PFSK-1 (cell line): Measurements from ENCODE around the gene PFDN4.

Experiments
- FOXP2 ChIP-seq: optimal IDR thresholded peaks from 2 replicates; pipeline ENCODE3; 2011; ENCODE audit warnings: borderline replicate concordance, control low read depth, inconsistent platforms; ENCODE audit not compliant: insufficient read depth; ENCODE audit errors: extremely low read length, extremely low read depth
- POLR2AphosphoS5 ChIP-seq: IDR thresholded peaks from 2 replicates; pipeline ENCODE4 v1.6.1; 2012; ENCODE audit warnings: low read depth, mild to moderate bottlenecking, control low read depth, low read length, moderate library complexity
- REST ChIP-seq, 2 experiments: IDR thresholded peaks; 2 replicates each; pipeline versions ENCODE4 v1.6.1 to v1.8.0; 2011 to 2012; ENCODE audit warnings: low read depth in 2 of 2, low read length in 2 of 2, control low read depth in 1 of 2, inconsistent platforms in 1 of 2, mild to moderate bottlenecking in 1 of 2, moderate library complexity in 1 of 2; ENCODE audit not compliant: insufficient read depth in 1 of 2
- SIN3A ChIP-seq: IDR thresholded peaks from 2 replicates; pipeline ENCODE4 v1.6.1; 2012; ENCODE audit warnings: mild to moderate bottlenecking, low read length, moderate library complexity, borderline replicate concordance; ENCODE audit not compliant: insufficient read depth
- TAF1 ChIP-seq: IDR thresholded peaks from 2 replicates; pipeline ENCODE4 v1.6.1; 2012; ENCODE audit warnings: low read length, control low read depth, borderline replicate concordance; ENCODE audit not compliant: insufficient read depth

PFDN4 gene

GRCh38 chr20:54201268-54201846, 6.5 kb upstream of the PFDN4 start:
- TF ChIP-seq SIN3A (no peak), REST (IDR thresholded peaks at IDR 0.05; ENCODE audit: insufficient read depth in 1 of 2, low read depth in 2 of 2, low read length in 2 of 2) (no peak), FOXP2 (no peak), TAF1 (no peak), POLR2AphosphoS5 (no peak)

GRCh38 chr20:54203281-54203680, 4.6 kb upstream of the PFDN4 start:
- TF ChIP-seq POLR2AphosphoS5 (no peak), FOXP2 (no peak), TAF1 (no peak)

GRCh38 chr20:54204063-54204462, 3.8 kb upstream of the PFDN4 start:
- TF ChIP-seq POLR2AphosphoS5 = no peak

- TF ChIP-seq SIN3A (no peak), TAF1 (no peak), FOXP2 (no peak), POLR2AphosphoS5 (no peak), REST (IDR thresholded peaks at IDR 0.05; ENCODE audit: insufficient read depth in 1 of 2, low read depth in 2 of 2, low read length in 2 of 2) (no peak)
Observed at GRCh38 chr20:54204481-54204880, 3.4 kb upstream of the PFDN4 start.

GRCh38 chr20:54205450-54205849, 2.4 kb upstream of the PFDN4 start:
- no peak for TF ChIP-seq POLR2AphosphoS5
- no peak for TF ChIP-seq REST (IDR thresholded peaks at IDR 0.05; ENCODE audit: insufficient read depth in 1 of 2, low read depth in 2 of 2, low read length in 2 of 2)
- no peak for TF ChIP-seq SIN3A
- no peak for TF ChIP-seq FOXP2
- no peak for TF ChIP-seq TAF1

- TF ChIP-seq POLR2AphosphoS5 (no peak), REST (IDR thresholded peaks at IDR 0.05; ENCODE audit: insufficient read depth in 1 of 2, low read depth in 2 of 2, low read length in 2 of 2) (no peak), TAF1 (no peak)
Observed at GRCh38 chr20:54207053-54207742, 689 bp upstream of the PFDN4 start.
